BLaER1 (cell line): ENCODE data around the gene ASTN2.
"Not testable (repeated sequence)": the region's sequence is repeated elsewhere in the genome, so short reads cannot be mapped to it uniquely, and the experiment has no call there.

Experiments
- H3K27ac ChIP-seq: shearing (Covaris generic); formaldehyde crosslinking; 2 replicates; pipeline ENCODE4 v1.8.1; 2022
- H3K27me3 ChIP-seq: shearing (Covaris generic); formaldehyde crosslinking; 2 replicates; pipeline ENCODE4 v1.8.1; 2022
- H3K36me3 ChIP-seq: shearing (Covaris generic); formaldehyde crosslinking; 2 replicates; pipeline ENCODE4 v1.8.1; 2022
- H3K4me1 ChIP-seq: shearing (Covaris generic); formaldehyde crosslinking; 2 replicates; pipeline ENCODE4 v1.8.1; 2022
- H3K4me2 ChIP-seq: shearing (Covaris generic); formaldehyde crosslinking; 2 replicates; pipeline ENCODE4 v1.8.1; 2022
- H3K4me3 ChIP-seq: shearing (Covaris generic); formaldehyde crosslinking; 2 replicates; pipeline ENCODE4 v1.8.1; 2022
- H3K9ac ChIP-seq: shearing (Covaris generic); formaldehyde crosslinking; 2 replicates; pipeline ENCODE4 v1.8.1; 2022
- H3K9me3 ChIP-seq: shearing (Covaris generic); formaldehyde crosslinking; 2 replicates; pipeline ENCODE4 v1.8.1; 2022
- H4K20me1 ChIP-seq: shearing (Covaris generic); formaldehyde crosslinking; 2 replicates; pipeline ENCODE4 v1.8.1; 2022
- Cebpa-rat ChIP-seq: shearing (Covaris generic); IDR thresholded peaks from 2 replicates; pipeline ENCODE4 v1.8.1; 2022

ASTN2 gene

GRCh38 chr9:116837018-116837989 is 577.6 kb downstream of the ASTN2 start:
- Histone ChIP-seq H3K9ac (no peak overlapping the region), H3K27ac (no peak overlapping the region), H3K4me3 (no peak overlapping the region), H4K20me1 (no peaks in the 10 kb centered on the region), H3K36me3 (no peaks in the 10 kb centered on the region), H3K4me1 (no peaks in the 10 kb centered on the region), H3K4me2 (no peak overlapping the region), H3K27me3 (no peaks in the 10 kb centered on the region), H3K9me3 (peaks cover 11% of the 10 kb centered on the region)
- TF ChIP-seq Cebpa-rat, result no peak

- not testable (repeated sequence) for H4K20me1 ChIP-seq, H3K4me3 ChIP-seq, H3K9ac ChIP-seq, H3K4me1 ChIP-seq, H3K27me3 ChIP-seq, H3K9me3 ChIP-seq, H3K27ac ChIP-seq, H3K4me2 ChIP-seq, H3K36me3 ChIP-seq
These were observed 584.5 kb downstream of the ASTN2 start for GRCh38 chr9:116830321-116830720.

- Histone ChIP-seq H3K4me2 (no peak overlapping the region), H3K27me3 (no peaks in the 10 kb centered on the region), H3K36me3 (no peaks in the 10 kb centered on the region), H4K20me1 (no peaks in the 10 kb centered on the region), H3K4me1 (no peaks in the 10 kb centered on the region), H3K4me3 (no peak overlapping the region), H3K9me3 (no peaks in the 10 kb centered on the region), H3K27ac (no peak overlapping the region), H3K9ac (no peak overlapping the region)
- TF ChIP-seq Cebpa-rat, result no peak
These were observed 593.1 kb downstream of the ASTN2 start for GRCh38 chr9:116821633-116822229.

GRCh38 chr9:116819116-116819515 is 595.7 kb downstream of the ASTN2 start:
- no peaks in the 10 kb centered on the region for H3K9me3 ChIP-seq
- H3K4me3 ChIP-seq, result no peak overlapping the region
- no peak overlapping the region for H3K9ac ChIP-seq
- H3K36me3 ChIP-seq, result no peaks in the 10 kb centered on the region
- no peaks in the 10 kb centered on the region for H3K27me3 ChIP-seq
- no peaks in the 10 kb centered on the region for H4K20me1 ChIP-seq
- H3K4me2 ChIP-seq, result no peak overlapping the region
- H3K4me1 ChIP-seq, result no peaks in the 10 kb centered on the region
- H3K27ac ChIP-seq, result no peak overlapping the region
- no peak for TF ChIP-seq Cebpa-rat

GRCh38 chr9:116817762-116818161 is 597.1 kb downstream of the ASTN2 start:
- Histone ChIP-seq H3K4me2 (no peak overlapping the region), H3K9ac (no peak overlapping the region), H3K36me3 (no peaks in the 10 kb centered on the region), H4K20me1 (no peaks in the 10 kb centered on the region), H3K4me3 (no peak overlapping the region), H3K9me3 (no peaks in the 10 kb centered on the region), H3K27ac (no peak overlapping the region), H3K4me1 (no peaks in the 10 kb centered on the region), H3K27me3 (no peaks in the 10 kb centered on the region)
- no peak for TF ChIP-seq Cebpa-rat

GRCh38 chr9:116816484-116816883 is 598.4 kb downstream of the ASTN2 start:
- H3K36me3 ChIP-seq, result no peaks in the 10 kb centered on the region
- no peak for TF ChIP-seq Cebpa-rat
- no peaks in the 10 kb centered on the region for H4K20me1 ChIP-seq
- no peak overlapping the region for H3K4me3 ChIP-seq
- H3K27me3 ChIP-seq, result no peaks in the 10 kb centered on the region
- no peaks in the 10 kb centered on the region for H3K4me1 ChIP-seq
- H3K9ac ChIP-seq, result no peak overlapping the region
- no peaks in the 10 kb centered on the region for H3K9me3 ChIP-seq
- no peak overlapping the region for H3K27ac ChIP-seq
- no peak overlapping the region for H3K4me2 ChIP-seq

GRCh38 chr9:116815835-116816234 is 599.0 kb downstream of the ASTN2 start:
- H3K9ac ChIP-seq, result no peak overlapping the region
- no peak overlapping the region for H3K27ac ChIP-seq
- TF ChIP-seq Cebpa-rat, result no peak
- H3K27me3 ChIP-seq, result no peaks in the 10 kb centered on the region
- no peak overlapping the region for H3K4me2 ChIP-seq
- no peaks in the 10 kb centered on the region for H3K9me3 ChIP-seq
- no peaks in the 10 kb centered on the region for H3K4me1 ChIP-seq
- no peak overlapping the region for H3K4me3 ChIP-seq
- no peaks in the 10 kb centered on the region for H3K36me3 ChIP-seq
- H4K20me1 ChIP-seq, result no peaks in the 10 kb centered on the region

- no peaks in the 10 kb centered on the region for H3K9me3 ChIP-seq
- no peaks in the 10 kb centered on the region for H4K20me1 ChIP-seq
- H3K4me1 ChIP-seq, result no peaks in the 10 kb centered on the region
- H3K27ac ChIP-seq, result no peak overlapping the region
- no peaks in the 10 kb centered on the region for H3K27me3 ChIP-seq
- H3K36me3 ChIP-seq, result no peaks in the 10 kb centered on the region
- H3K4me2 ChIP-seq, result no peak overlapping the region
- no peak overlapping the region for H3K4me3 ChIP-seq
- H3K9ac ChIP-seq, result no peak overlapping the region
- no peak for TF ChIP-seq Cebpa-rat
These were observed 601.9 kb downstream of the ASTN2 start for GRCh38 chr9:116813031-116813300.

GRCh38 chr9:116812231-116813030 is 602.4 kb downstream of the ASTN2 start:
- Histone ChIP-seq H3K4me3 (no peak overlapping the region), H3K36me3 (no peaks in the 10 kb centered on the region), H4K20me1 (no peaks in the 10 kb centered on the region), H3K9ac (no peak overlapping the region), H3K27ac (no peak overlapping the region), H3K4me1 (no peaks in the 10 kb centered on the region), H3K4me2 (no peak overlapping the region), H3K9me3 (no peaks in the 10 kb centered on the region), H3K27me3 (no peaks in the 10 kb centered on the region)
- TF ChIP-seq Cebpa-rat, result no peak

- TF ChIP-seq Cebpa-rat, result no peak
- Histone ChIP-seq H4K20me1 (0 out of 2 replicates have a peak, but pooled peaks cover 5% of the 10 kb centered on the region), H3K27me3 (no peaks in the 10 kb centered on the region), H3K4me3 (no peak overlapping the region), H3K4me1 (peaks cover 6% of the 10 kb centered on the region; the same call in 1 of the 2 replicates), H3K9me3 (no peaks in the 10 kb centered on the region), H3K4me2 (no peak overlapping the region), H3K9ac (no peak overlapping the region), H3K27ac (no peak overlapping the region), H3K36me3 (no peaks in the 10 kb centered on the region)
These were observed 605.2 kb downstream of the ASTN2 start for GRCh38 chr9:116809656-116810055.
